HCT116 (cell line): ENCODE measurements around the gene GALM.

Experiments
- POLR2A ChIP-seq: IDR thresholded peaks from 2 replicates; pipeline ENCODE4 v1.7.0; 2011; ENCODE audit warnings: borderline replicate concordance; ENCODE audit not compliant: insufficient read depth, insufficient read length; ENCODE audit errors: extremely low read depth
- TF ChIP-seq, protein P1 (sequence below), 3 experiments: fragments of 200-600 bp in 1 of 3; sonication (generic) in 1 of 3; IDR thresholded peaks in 2 of 3; conservative IDR thresholded peaks in 1 of 3; 2 replicates each; pipeline ENCODE4 v1.5.1; 2012 to 2017; ENCODE audit warnings: low read depth in 2 of 3, low read length in 2 of 3, antibody characterized with exemption in 1 of 3, borderline replicate concordance in 1 of 3, control low read depth in 1 of 3, mild to moderate bottlenecking in 1 of 3, mixed read lengths in 1 of 3, mixed run types in 1 of 3, moderate library complexity in 1 of 3; ENCODE audit not compliant: insufficient read depth in 1 of 3

DNA sequence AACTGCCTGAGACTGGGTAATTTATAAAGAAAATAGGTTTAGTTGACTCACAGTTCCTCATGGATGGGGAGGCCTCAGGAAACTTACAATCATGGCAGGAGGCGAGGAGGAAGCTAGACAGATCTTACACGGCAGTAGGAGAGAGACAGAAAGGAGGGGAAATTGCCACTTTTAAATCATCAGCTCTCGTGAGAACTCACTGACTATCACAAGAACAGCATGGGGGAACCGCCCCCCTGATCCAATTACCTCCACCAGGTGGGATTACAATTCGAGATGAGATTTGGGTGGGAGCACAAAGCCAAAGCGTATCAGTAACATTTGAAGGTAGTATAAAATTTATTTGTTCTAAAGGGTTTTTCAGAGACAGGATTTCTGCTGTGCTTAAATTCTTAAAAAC, 5.4 kb downstream of the GALM start:
- no peak for TF ChIP-seq POLR2A
- TF ChIP-seq, protein P1, sequence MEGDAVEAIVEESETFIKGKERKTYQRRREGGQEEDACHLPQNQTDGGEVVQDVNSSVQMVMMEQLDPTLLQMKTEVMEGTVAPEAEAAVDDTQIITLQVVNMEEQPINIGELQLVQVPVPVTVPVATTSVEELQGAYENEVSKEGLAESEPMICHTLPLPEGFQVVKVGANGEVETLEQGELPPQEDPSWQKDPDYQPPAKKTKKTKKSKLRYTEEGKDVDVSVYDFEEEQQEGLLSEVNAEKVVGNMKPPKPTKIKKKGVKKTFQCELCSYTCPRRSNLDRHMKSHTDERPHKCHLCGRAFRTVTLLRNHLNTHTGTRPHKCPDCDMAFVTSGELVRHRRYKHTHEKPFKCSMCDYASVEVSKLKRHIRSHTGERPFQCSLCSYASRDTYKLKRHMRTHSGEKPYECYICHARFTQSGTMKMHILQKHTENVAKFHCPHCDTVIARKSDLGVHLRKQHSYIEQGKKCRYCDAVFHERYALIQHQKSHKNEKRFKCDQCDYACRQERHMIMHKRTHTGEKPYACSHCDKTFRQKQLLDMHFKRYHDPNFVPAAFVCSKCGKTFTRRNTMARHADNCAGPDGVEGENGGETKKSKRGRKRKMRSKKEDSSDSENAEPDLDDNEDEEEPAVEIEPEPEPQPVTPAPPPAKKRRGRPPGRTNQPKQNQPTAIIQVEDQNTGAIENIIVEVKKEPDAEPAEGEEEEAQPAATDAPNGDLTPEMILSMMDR (IDR thresholded peaks at IDR 0.05 in 2 of 3, conservative IDR thresholded peaks at IDR 0.05 in 1 of 3; ENCODE audit: borderline replicate concordance in 1 of 3, insufficient read depth in 1 of 3, low read depth in 2 of 3, low read length in 2 of 3): no peak
